GM19025 (cell line): ENCODE measurements around the gene MAP2K5.

Source experiments
- ATAC-seq: cut with Tn5 transposase; IDR thresholded peaks from one replicate; pipeline ENCODE4 v1.9.1; 2021; ENCODE audit warnings: mild to moderate bottlenecking, low read depth, moderate library complexity; ENCODE audit not compliant: unreplicated experiment

Gene MAP2K5

DNA sequence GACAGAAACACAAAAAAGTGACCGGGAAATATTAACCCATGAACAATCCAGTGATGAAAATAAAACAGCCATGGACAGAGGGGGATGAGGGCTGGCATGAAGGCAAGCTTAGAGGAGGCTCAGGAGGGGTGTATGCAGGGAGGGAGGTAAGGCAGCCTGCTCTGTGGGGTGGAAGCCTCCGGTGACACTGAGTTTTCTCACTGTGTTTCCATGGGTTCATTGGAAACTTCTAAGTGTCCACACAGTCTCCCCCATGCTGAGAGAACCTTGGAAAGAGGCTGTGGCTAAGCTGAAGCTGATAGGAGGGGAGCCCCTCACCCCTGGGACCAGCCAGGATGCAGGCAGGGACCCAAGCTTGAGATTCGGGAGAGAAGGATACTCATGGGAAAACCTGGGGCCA lies 276.0 kb downstream of the MAP2K5 start:
- ATAC-seq: no peak

DNA sequence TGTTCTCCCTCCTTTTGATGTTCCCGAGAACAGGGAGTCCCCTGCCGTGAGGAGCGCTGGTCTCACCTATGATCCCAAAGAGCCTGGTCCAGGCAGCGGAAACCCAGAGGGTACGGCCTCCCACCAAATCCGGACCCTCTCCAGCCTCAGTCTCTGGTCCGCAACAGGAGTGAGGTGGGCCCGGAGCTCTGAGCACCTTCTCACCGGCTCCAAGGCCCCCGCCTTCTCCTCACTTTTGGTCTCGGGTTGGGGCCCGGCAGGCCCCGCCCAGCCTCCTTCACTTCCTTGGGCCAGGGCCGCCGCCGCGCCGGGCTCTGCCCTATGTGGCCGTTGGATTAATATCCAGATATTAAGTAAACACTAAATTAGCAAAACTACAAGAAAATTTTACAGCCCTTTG lies 277.1 kb downstream of the MAP2K5 start:
- no peak for ATAC-seq

DNA sequence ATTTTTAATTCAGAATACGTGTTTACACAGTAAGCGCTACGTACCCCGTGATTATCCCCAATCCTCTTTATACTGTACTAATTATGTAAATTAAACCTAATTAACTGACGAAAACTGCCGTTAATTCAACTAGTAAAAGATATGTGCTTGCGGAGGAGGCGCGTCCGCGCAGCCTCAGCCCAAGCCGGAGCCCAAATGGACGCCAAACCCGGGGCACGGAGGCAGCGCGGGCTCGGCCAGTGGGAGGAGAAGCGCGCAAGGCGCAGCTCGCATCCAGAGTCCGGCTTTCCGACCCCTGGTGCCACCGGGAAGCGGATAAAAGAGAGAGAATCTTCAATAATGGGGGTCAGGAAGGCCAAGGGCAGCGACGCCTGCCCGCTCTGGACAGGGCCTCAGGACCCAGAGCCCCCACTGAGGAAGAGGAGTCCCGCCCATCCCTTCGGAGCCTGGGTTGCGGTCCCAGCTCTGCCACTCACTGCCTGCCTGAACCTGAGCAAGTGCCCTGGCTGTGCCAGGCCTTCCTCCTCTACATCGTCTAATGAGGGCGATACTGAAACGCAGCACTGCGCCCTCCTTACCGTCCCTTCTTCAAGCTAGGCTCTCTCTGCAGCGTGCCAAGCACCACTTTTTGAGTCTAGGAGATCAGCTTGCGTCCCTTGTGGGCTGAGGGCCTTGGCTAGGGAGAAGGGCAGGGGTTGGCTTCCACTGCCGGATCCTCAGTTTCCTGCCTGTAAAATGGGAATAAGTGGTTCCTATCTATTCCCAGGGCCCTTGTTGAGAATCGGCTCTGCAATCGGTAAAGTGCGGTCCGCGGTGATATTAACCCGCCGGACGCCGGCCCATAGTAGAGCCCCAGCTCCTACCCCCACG lies 277.9 kb downstream of the MAP2K5 start:
- ATAC-seq: no peak

DNA sequence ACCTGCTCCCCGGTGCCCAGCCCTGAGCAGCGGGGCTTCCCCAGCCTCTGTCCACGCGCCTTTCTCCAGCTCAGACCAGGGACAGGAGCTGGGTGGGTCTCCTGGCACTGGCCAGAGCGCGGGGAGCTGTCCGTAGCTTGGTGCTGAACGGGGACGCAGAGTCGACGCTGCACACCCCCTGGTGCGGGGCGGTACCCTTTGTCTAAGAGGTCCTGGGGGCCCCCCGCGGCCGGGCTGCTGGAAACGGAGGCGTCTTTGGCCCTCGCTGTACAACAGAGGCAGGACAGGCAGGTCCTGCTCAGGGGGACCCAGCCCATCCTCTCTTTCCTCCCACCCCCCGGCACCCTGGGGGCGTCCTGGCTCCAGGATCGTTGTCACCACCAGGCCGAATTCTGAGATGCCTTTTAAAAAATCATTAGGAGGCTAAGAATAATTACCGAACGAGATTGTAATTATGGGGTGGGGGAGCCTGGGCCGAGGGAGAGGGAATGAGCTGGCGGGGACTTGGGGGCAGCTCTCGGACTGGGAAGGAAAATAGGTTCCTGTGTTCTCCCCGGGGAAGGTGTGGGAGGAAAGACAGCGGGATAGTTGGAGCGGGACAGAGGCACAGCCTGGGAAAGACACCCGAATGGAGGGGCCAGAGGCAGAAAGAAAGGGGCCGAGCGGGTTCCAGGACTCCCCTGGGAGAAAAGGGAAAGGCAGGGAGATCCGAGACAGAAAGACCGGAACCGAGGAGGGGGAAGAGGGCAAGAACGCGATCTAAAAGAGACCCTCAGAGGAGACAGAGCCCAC lies 278.7 kb downstream of the MAP2K5 start:
- ATAC-seq: no peak

DNA sequence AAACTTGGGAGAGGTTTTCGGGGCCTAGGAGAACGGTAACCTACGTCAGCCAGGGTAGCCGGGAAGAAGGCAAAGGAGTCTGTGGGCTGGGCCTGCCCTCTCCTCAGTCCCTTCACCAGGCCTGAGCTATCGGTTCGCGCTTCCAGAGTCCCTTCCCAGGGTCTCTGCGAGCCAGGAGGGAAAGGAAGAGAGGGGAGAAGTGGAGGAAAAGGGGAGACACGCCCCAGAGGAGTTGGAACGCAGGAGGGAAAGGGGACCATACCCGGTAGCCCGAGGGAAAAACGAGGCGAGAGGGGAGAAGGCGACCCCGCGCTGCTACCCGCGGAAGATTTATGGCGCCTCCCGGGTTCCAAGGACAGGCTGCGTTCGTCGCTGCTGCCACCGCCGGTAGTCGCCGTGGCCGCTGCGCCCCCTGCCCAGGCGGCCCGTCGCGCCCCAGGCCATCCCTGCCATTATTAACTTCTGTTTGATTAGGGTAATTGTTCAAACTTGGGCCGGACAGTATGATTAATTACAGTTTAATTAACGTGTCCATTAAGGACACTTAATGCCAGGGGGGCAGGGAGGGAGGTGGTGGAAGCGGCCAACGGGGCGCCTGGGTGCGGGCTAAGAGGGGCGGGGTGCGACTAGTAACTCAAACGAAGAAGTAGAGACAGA lies 279.4 kb downstream of the MAP2K5 start:
- no peak for ATAC-seq

DNA sequence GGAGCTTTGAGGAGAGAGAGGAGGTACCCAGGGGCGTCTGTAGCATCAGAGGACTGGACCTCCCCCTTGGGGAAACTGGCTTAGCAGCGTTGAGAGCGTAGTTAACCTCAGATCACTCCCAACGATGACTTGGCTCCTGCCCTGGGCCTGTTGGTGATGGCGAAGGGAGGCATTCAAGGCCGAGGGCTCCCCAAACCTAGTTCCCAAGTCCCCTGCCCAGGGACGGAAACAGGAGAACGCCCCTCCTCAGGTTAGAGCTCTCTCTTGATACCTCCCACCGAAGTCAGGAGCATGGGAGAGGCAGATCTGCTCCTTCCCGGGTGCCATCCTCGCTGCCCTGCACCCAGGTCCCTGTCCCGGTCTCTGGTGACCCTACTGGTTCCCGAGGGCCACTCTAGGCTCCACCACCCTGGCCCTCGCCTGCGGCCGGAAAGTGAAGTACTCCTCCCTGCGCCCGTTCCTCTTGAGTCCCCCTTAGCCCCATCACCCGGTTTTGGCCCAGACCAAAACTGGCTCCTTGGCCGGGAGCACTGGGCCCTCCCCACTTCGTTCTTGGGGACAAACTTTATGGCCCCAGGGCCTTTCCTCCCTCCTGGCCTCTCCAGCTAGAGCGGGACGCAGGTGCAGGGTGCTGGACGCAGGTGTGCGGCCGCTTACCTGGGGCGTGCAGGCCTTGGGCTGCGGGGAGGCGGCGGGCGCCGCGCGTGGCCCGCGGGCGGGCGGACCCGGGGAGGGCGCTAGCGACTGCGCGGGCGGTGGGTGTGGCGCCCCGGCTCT lies 280.2 kb downstream of the MAP2K5 start:
- no peak for ATAC-seq

DNA sequence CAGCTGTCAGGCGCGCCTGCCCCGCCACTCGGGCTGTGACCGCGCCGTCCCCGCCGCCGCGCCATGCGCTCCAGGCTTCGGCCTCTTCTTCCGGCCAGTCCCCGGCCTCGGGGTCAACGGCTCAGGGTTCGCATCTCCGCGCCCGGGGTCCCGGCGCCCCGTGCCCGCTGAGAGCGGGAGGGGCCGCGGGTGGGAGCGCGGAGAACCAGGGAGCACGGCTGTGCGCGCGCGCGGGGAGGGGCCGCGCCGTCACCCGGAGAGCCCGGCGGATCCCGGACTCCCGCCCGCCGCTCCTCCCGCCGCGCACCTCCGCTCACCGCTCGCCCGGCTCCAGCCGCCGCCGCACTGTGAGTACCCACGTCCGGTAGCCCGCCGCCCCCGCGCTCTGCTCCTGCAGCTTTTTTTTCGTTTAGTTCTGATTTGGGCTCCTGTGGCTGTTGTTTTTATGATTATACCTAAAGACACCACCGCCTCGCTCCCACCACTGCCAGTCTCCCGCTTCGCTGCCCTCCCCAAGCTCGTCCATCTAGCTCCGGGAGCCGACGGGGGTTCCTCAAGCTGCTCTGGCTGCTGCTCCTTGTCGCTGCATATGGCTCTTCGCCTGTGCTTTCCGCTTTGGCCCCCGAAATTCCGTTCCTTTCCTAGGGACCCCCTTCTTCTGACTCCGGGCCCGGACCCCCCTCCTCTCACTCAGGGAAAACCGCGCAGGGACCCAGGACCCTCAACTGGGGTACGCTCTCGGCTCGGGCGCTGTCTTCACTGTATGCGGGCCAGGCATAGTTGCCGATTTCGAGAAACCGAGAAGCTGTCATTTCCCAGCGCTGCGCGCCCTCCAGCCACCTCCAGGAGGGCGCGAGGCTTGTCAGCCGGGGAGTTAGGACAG lies 281.1 kb downstream of the MAP2K5 start:
- no peak for ATAC-seq

DNA sequence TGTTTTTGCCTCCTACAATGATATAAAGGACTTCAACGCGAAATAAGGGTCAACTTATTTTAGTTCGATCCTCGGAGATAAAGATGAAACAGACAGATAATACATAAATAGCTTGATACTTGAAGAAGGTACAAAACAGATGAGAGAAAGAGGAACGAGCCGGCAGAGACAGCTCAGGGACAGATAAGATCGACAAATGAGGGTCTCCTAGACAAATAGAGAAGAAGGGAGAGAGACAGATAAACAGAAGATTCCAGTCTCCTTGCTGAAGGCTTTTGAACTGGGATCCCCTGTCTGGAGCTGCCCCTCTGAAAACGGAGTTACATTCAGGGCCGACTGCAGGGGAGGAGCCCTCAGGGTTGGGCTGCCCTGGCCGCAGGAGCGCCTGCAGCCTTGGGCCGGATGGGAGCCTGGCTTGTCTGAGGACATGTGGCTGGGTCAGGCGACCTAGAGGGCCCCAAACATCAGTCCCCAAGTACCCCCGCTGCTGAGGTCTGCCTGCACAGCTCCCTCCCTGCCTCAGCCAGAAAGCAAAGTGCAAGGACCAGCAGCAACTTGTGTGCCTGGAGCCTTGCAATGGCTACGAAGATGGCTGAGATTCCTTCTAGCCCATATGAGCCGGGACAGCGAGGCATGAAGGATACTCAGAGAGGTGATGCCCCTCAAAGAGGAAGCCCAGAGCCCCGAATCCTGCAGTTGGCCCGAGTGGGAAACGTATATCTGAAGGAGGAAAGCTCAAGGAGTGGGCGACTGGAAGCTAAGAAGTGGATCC lies 281.9 kb downstream of the MAP2K5 start:
- no peak for ATAC-seq

DNA sequence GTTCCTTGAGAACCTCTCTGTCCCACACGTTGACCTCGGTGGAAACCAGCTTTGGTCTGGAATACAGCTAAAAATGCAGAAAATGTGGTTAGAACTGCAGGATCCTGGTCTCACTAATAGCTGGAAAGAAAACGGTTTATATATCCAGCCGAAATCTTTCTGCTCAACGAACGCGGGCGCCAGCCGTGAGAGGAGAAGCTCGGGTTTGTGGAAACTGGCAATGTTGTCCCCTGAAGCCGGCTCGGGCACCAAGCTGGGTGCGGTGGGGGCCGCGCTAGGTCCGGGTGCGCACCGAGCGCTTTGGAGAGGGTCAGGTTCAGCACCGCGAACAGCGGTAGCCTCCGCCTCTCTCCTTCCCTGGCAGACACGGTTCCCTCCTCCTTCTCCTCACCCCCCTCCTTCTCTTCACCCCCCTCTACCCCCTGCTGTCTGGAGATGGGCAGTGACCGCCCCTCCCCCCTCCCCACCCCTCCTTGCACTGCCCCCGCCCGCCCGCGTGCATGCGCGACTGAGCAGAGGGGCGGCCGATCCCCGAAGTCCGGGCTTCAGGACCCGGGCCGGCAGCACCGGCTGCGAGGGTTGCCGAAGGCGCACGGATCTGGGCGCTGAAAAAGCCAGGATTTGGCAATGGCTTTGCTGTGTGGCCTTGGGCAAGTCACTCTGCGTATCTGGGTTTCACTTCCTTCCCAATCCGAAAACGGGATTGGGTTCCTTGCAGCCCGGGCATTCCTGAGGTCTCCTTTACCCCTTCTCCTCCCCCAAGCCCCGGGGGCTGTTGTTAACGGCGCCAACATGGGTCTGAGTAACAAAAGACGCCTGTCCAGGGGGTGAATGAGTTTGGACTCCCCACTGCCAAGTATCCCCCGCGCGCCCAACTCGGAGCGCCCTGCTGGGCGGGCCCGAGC lies 282.7 kb downstream of the MAP2K5 start, which contains the start of gene SKOR1:
SKOR1 (plus strand) TSS at position 534 of the 905 bp plus-strand sequence; CDS start at position 628, 94 bp downstream.
- ATAC-seq: no peak

DNA sequence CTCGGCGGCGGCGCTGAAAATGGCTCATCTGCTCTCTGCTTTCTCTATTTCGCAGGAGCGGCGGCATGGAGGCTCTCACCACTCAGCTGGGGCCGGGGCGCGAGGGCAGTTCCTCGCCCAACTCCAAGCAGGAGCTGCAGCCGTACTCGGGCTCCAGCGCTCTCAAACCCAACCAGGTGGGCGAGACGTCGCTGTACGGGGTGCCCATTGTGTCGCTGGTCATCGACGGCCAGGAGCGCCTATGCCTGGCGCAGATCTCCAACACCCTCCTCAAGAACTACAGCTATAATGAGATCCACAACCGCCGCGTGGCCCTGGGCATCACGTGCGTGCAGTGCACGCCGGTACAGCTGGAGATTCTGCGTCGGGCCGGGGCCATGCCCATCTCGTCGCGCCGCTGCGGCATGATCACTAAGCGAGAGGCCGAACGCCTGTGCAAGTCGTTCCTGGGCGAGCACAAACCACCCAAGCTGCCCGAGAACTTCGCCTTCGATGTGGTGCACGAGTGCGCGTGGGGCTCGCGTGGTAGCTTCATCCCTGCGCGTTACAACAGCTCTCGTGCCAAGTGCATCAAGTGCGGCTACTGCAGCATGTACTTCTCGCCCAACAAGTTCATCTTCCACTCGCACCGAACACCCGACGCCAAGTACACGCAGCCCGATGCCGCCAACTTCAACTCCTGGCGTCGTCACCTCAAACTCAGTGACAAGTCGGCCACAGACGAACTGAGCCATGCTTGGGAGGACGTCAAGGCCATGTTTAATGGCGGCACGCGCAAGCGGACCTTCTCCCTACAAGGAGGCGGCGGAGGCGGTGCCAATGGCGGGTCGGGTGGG lies 283.6 kb downstream of the MAP2K5 start:
- ATAC-seq: no peak

DNA sequence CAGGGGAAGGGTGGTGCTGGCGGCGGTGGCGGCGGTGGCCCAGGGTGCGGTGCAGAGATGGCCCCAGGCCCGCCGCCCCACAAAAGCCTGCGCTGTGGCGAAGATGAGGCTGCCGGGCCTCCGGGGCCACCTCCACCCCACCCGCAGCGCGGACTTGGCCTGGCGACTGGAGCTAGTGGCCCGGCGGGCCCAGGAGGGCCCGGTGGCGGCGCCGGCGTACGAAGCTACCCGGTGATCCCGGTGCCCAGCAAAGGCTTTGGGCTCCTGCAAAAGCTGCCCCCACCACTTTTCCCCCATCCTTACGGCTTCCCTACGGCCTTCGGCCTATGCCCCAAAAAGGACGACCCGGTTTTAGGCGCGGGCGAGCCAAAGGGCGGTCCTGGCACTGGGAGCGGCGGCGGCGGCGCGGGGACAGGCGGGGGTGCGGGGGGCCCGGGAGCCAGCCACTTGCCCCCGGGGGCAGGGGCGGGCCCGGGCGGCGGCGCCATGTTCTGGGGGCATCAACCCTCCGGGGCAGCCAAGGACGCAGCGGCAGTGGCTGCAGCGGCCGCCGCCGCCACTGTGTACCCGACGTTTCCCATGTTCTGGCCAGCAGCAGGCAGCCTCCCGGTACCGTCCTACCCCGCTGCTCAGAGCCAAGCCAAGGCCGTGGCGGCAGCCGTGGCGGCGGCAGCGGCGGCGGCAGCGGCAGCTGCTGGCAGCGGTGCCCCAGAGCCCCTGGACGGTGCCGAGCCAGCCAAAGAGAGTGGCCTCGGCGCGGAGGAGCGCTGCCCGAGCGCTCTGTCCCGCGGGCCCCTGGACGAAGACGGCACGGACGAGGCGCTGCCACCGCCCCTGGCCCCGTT lies 284.4 kb downstream of the MAP2K5 start:
- no peak for ATAC-seq

DNA sequence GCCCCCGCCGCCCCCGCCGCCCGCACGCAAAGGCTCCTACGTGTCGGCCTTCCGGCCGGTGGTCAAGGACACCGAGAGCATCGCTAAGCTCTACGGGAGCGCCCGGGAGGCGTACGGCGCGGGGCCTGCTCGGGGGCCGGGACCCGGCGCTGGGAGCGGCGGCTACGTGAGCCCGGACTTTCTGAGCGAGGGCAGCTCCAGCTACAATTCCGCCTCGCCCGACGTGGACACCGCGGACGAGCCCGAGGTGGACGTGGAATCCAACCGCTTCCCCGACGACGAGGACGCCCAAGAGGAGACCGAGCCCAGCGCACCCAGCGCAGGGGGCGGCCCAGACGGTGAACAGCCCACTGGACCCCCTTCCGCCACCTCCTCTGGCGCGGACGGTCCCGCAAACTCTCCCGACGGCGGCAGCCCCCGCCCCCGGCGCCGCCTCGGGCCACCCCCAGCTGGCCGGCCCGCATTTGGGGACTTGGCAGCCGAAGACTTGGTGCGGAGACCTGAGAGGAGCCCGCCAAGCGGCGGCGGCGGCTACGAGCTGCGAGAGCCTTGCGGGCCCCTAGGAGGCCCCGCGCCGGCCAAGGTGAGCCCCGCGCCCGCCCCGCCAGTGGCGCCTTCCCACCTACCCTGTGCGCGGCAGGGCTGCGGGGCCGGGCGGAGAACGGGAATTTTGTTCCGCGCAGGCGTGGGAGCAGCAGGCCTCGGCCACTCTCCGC lies 285.2 kb downstream of the MAP2K5 start:
- ATAC-seq: no peak

DNA sequence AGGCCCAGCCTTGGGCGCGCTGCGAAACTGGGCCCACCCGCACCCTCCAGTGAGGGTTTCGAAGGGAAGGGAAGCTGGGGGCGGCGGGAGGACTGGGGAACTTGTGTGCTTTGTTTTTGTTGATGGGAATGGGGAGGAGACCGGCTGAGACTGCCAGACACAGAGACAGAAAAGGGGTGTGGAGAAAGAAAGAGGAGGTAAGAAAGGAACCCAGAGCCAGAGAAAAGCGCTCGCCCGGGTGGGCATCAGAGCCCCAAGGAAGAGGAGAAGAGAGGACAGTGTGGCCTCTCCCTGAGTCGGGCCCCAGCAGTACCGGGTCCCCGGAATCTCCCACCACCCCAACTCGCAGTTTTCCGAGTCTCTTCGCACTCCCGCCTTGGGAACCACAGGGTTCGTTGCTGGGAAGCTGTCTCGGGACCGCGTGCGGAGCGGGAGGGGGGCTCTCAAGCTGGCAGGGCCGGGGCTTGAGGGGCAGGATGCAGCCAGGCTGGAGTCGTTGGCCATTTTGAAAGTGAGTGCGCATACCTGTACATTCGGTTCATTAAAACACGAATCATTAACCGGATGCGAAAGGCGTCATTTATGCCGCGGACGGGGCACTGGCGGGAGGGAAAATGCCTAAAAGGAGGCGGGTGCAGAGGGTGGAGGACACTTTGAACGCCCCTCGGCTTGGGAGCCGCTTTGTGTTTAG lies 285.9 kb downstream of the MAP2K5 start:
- ATAC-seq: no peak

DNA sequence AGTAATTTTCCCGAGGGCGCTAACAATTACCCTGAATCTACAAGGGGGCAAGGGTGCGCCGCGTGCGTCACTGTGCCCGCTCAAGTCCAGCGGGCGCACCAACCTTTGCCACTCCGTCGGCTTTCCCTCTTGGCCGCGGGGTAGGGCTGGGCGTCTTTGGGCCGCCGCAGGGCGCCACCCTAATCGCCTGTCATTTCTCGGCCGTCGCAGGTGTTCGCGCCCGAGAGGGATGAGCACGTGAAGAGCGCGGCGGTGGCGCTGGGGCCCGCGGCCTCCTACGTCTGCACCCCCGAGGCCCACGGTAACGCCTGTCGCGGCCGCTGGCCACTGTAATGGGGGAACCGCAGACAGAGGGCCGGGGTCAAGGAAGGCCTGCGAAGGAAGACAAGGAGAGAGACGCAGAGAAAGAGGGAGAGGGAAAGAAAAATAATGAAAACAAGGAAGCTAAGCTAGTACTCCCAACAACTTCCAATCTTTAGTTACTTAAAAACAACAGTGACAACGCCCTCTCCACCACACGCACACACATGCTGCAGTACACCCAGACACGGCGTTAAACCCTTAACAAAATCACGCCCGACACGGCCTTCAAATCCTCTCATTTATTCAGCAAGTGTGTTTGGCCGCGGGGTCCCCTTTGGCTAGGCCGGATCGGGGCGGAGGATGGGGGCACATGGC lies 286.6 kb downstream of the MAP2K5 start:
- ATAC-seq: no peak
